Measurements from ENCODE around the gene DNAJC19. TPM values are rescaled to one million over a fixed set of nuclear protein-coding genes. Genes with fewer than 3 reads are reported as not detected.

The DNAJC19 gene
- total and polyA plus RNA-seq, 2 donors (not counting 1 experiment from before 2014, with no cell fraction given) = 26.9 to 48.9 TPM

- Histone ChIP-seq H3K27me3 (replicated peaks in 1 of 4; ENCODE audit: control extremely low read depth in 1 of 4, control insufficient read depth in 3 of 4, insufficient read depth in 4 of 4, low read length in 3 of 4) (no peaks in the 10 kb centered on the region), H3K9me3 (ENCODE audit: control extremely low read depth in 1 of 3, control insufficient read depth in 2 of 3, insufficient read depth in 1 of 3, low read length in 2 of 3) (no peaks in the 10 kb centered on the region), H3K4me3 (ENCODE audit: control extremely low read depth in 1 of 5, extremely low read depth in 1 of 5, insufficient read depth in 1 of 5, low read depth in 2 of 5, low read length in 4 of 5) (no peak overlapping the region), H3K79me2 (ENCODE audit: control insufficient read depth, insufficient read depth, low read length) (peaks cover 24% of the 10 kb centered on the region), H4K20me1 (ENCODE audit: control insufficient read depth, insufficient read depth, low read length, poor library complexity, severe bottlenecking) (peaks cover 12% of the 10 kb centered on the region), H3K27ac (ENCODE audit: low read length in 2 of 2) (peak overlapping the region in 1 of 2 donors; percentile 64), H3K4me1 (ENCODE audit: control insufficient read depth in 2 of 2, insufficient read depth in 2 of 2, low read length in 2 of 2) (peaks cover 7 to 8% of the 10 kb centered on the region in 2 donors), H3K4me2 (replicated peaks; ENCODE audit: low read depth, low read length, poor library complexity, severe bottlenecking) (no peak overlapping the region), H3K9ac (ENCODE audit: low read length) (no peak overlapping the region), H3K36me3 (replicated peaks in 1 of 2; ENCODE audit: control extremely low read depth in 1 of 2, control insufficient read depth in 1 of 2, extremely low read depth in 1 of 2, insufficient read depth in 2 of 2, low read length in 1 of 2) (peaks cover 11 to 49% of the 10 kb centered on the region in 2 experiments), H2AFZ (ENCODE audit: insufficient read depth, low read depth, low read length, poor library complexity, severe bottlenecking) (no peak overlapping the region)
- intact Hi-C loops (cut with micrococcal nuclease) = no loop called here
- H3K4me1 Mint-ChIP-seq = peaks cover 21% of the 10 kb centered on the region
- POLR2A ChIA-PET = no interaction called here
- DNase-seq (peak; percentile 43), ATAC-seq (ENCODE audit: low read depth) (no peak)
- CTCF ChIA-PET = interaction anchor here (1.2 kb wide), 1 partner anchor 15 kb away, joined by 3 read pairs; no protein-coding TSS in a partner anchor
- no peak overlapping the region for H3K27ac Mint-ChIP-seq
- H3K27me3 Mint-ChIP-seq = no peaks in the 10 kb centered on the region
- WGBS (ENCODE audit: insufficient coverage) = no CpG with 5 or more reads among the region's 4 CpGs
- no peaks in the 10 kb centered on the region for H3K9me3 Mint-ChIP-seq (ENCODE audit: insufficient read depth)
- TF ChIP-seq CTCF (IDR thresholded peaks at IDR 0.05) = no peak
- no peak for TF ChIP-seq EZH2 (IDR thresholded peaks at IDR 0.05; ENCODE audit: borderline replicate concordance, insufficient read depth, low read depth, low read length, poor library complexity, severe bottlenecking)
- H3K4me3 Mint-ChIP-seq = peak overlapping the region; percentile 37
Observed at GRCh38 chr3:180947761-180948390, 41.7 kb downstream of the DNAJC19 start.

- Histone ChIP-seq H3K9ac (ENCODE audit: low read length) (no peak overlapping the region), H2AFZ (ENCODE audit: insufficient read depth, low read depth, low read length, poor library complexity, severe bottlenecking) (no peak overlapping the region), H3K36me3 (replicated peaks in 1 of 2; ENCODE audit: control extremely low read depth in 1 of 2, control insufficient read depth in 1 of 2, extremely low read depth in 1 of 2, insufficient read depth in 2 of 2, low read length in 1 of 2) (peaks cover 5 to 33% of the 10 kb centered on the region in 2 experiments), H3K27ac (ENCODE audit: low read length in 2 of 2) (no peak overlapping the region), H3K4me2 (replicated peaks; ENCODE audit: low read depth, low read length, poor library complexity, severe bottlenecking) (no peak overlapping the region), H3K79me2 (ENCODE audit: control insufficient read depth, insufficient read depth, low read length) (peaks cover 52% of the 10 kb centered on the region), H3K9me3 (ENCODE audit: control extremely low read depth in 1 of 3, control insufficient read depth in 2 of 3, insufficient read depth in 1 of 3, low read length in 2 of 3) (no peaks in the 10 kb centered on the region), H4K20me1 (ENCODE audit: control insufficient read depth, insufficient read depth, low read length, poor library complexity, severe bottlenecking) (peaks cover 16% of the 10 kb centered on the region), H3K4me1 (ENCODE audit: control insufficient read depth in 2 of 2, insufficient read depth in 2 of 2, low read length in 2 of 2) (no peaks in the 10 kb centered on the region), H3K4me3 (ENCODE audit: control extremely low read depth in 1 of 5, extremely low read depth in 1 of 5, insufficient read depth in 1 of 5, low read depth in 2 of 5, low read length in 4 of 5) (no peak overlapping the region), H3K27me3 (replicated peaks in 1 of 4; ENCODE audit: control extremely low read depth in 1 of 4, control insufficient read depth in 3 of 4, insufficient read depth in 4 of 4, low read length in 3 of 4) (no peaks in the 10 kb centered on the region)
- no peak overlapping the region for H3K4me3 Mint-ChIP-seq
- ATAC-seq (ENCODE audit: low read depth) (no peak), DNase-seq (no peak)
- no CpG with 5 or more reads among the region's 5 CpGs for WGBS (ENCODE audit: insufficient coverage)
- ChIA-PET POLR2A (no interaction called here), CTCF (no interaction called here)
- intact Hi-C loops (cut with micrococcal nuclease) = no loop called here
- TF ChIP-seq EZH2 (IDR thresholded peaks at IDR 0.05; ENCODE audit: borderline replicate concordance, insufficient read depth, low read depth, low read length, poor library complexity, severe bottlenecking) (no peak), CTCF (IDR thresholded peaks at IDR 0.05) (no peak)
- peaks cover 7% of the 10 kb centered on the region for H3K4me1 Mint-ChIP-seq
- H3K27ac Mint-ChIP-seq = no peak overlapping the region
- H3K27me3 Mint-ChIP-seq = no peaks in the 10 kb centered on the region
- H3K9me3 Mint-ChIP-seq (ENCODE audit: insufficient read depth) = no peaks in the 10 kb centered on the region
Observed at GRCh38 chr3:180940826-180941225, 48.7 kb downstream of the DNAJC19 start.
